Measurements from ENCODE around the gene PPP3CA. TPM values are rescaled to one million over a fixed set of nuclear protein-coding genes. Genes with fewer than 3 reads are reported as not detected.

The PPP3CA gene
- total and polyA plus RNA-seq, 2 of the 13 experiments (the other 11 are each of a cell fraction or from before 2014, with no cell fraction given), result 4.8 to 13.2 TPM

- no peak for TF ChIP-seq NFE2L2 (IDR thresholded peaks at IDR 0.05; ENCODE audit: low read length)
- TF ChIP-seq FOXC1 (CRISPR knock-in tag; IDR thresholded peaks at IDR 0.05; ENCODE audit: borderline replicate concordance), result no peak
- TF ChIP-seq TRIM22 (IDR thresholded peaks at IDR 0.05), result no peak
- no peak for TF ChIP-seq MEF2D (CRISPR knock-in tag; IDR thresholded peaks at IDR 0.05)
- TF ChIP-seq NFE2 (CRISPR knock-in tag; IDR thresholded peaks at IDR 0.05), result no peak
- no peak for TF ChIP-seq KDM3A (CRISPR knock-in tag; IDR thresholded peaks at IDR 0.05; ENCODE audit: low read depth)
- TF ChIP-seq JUND (CRISPR knock-in tag; IDR thresholded peaks at IDR 0.05), result no peak
- TF ChIP-seq POGZ (CRISPR knock-in tag; IDR thresholded peaks at IDR 0.05), result peak; percentile 65
- TF ChIP-seq ZNF280B (CRISPR knock-in tag; IDR thresholded peaks at IDR 0.05; ENCODE audit: borderline replicate concordance), result no peak
- peak; percentile 94 for TF ChIP-seq ZNF503 (CRISPR knock-in tag; IDR thresholded peaks at IDR 0.05)
- peak; percentile 71; the same call in 1 of the 2 replicates for TF ChIP-seq HMG20A (CRISPR knock-in tag; IDR thresholded peaks at IDR 0.05; ENCODE audit: borderline replicate concordance)
- peak; percentile 48 for TF ChIP-seq KAT8 (CRISPR knock-in tag; IDR thresholded peaks at IDR 0.05)
- TF ChIP-seq ZNF737 (CRISPR knock-in tag; IDR thresholded peaks at IDR 0.05; ENCODE audit: borderline replicate concordance), result no peak
- peak; percentile 56 for TF ChIP-seq TEAD3 (CRISPR knock-in tag; optimal IDR thresholded peaks at IDR 0.05; ENCODE audit: borderline replicate concordance)
- no peak for TF ChIP-seq HNF1B (CRISPR knock-in tag; IDR thresholded peaks at IDR 0.05)
- no peak for TF ChIP-seq IRX3 (CRISPR knock-in tag; IDR thresholded peaks at IDR 0.05; ENCODE audit: borderline replicate concordance, low read depth)
- TF ChIP-seq ZNF281 (CRISPR knock-in tag; IDR thresholded peaks at IDR 0.05; ENCODE audit: borderline replicate concordance), result no peak
- TF ChIP-seq ZNF841 (CRISPR knock-in tag; IDR thresholded peaks at IDR 0.05; ENCODE audit: borderline replicate concordance), result no peak
- no peak for TF ChIP-seq TARDBP (CRISPR knock-in tag; IDR thresholded peaks at IDR 0.05)
- no peak for TF ChIP-seq GPN1 (CRISPR knock-in tag; IDR thresholded peaks at IDR 0.05; ENCODE audit: borderline replicate concordance)
- no peak for TF ChIP-seq HIVEP1 (CRISPR knock-in tag; IDR thresholded peaks at IDR 0.05)
- no peak for TF ChIP-seq ZNF879 (CRISPR knock-in tag; IDR thresholded peaks at IDR 0.05)
- TF ChIP-seq ZNF768 (CRISPR knock-in tag; IDR thresholded peaks at IDR 0.05), result no peak
- no peak for TF ChIP-seq MATR3 (CRISPR knock-in tag; IDR thresholded peaks at IDR 0.05)
Observed at GRCh38 chr4:101114936-101115372, 232.4 kb downstream of the PPP3CA start (continued).
